SK-N-MC (cell line): Measurements from ENCODE around the gene ABCC6.

Experiments
- EZH2 ChIP-seq: fragments of 200-600 bp; sonication (generic); IDR thresholded peaks from one replicate; pipeline ENCODE4 v1.6.1; 2017; ENCODE audit warnings: antibody characterized with exemption
- POLR2AphosphoS5 ChIP-seq: IDR thresholded peaks from 2 replicates; pipeline ENCODE4 v1.6.1; 2012; ENCODE audit warnings: mild to moderate bottlenecking, low read depth, low read length, borderline replicate concordance

GRCh38 chr16:16118337-16118736 is 105.0 kb downstream of the ABCC6 start:
- TF ChIP-seq EZH2 (no peak), POLR2AphosphoS5 (no peak)
